GM21619 (cell line): ENCODE measurements around the gene ATG4C.

Source experiments
- ATAC-seq: cut with Tn5 transposase; IDR thresholded peaks from one replicate; pipeline ENCODE4 v1.9.1; 2021; ENCODE audit not compliant: unreplicated experiment

ATG4C gene

GRCh38 chr1:62903982-62904855 lies 120.3 kb downstream of the ATG4C start:
- ATAC-seq: no peak

- ATAC-seq: no peak
Observed at GRCh38 chr1:62904856-62905225, 120.9 kb downstream of the ATG4C start.

GRCh38 chr1:62905309-62905708 lies 121.4 kb downstream of the ATG4C start:
- no peak for ATAC-seq

GRCh38 chr1:62905872-62906271 lies 121.9 kb downstream of the ATG4C start:
- ATAC-seq: no peak

GRCh38 chr1:62906428-62906886 lies 122.5 kb downstream of the ATG4C start:
- ATAC-seq: no peak

- no peak for ATAC-seq
Observed at GRCh38 chr1:62908168-62908695, 124.3 kb downstream of the ATG4C start.

GRCh38 chr1:62912028-62912638 lies 128.2 kb downstream of the ATG4C start:
- ATAC-seq: no peak
